AG04450 (cell line): ENCODE data around the gene ZSCAN1. TPM values are rescaled to one million over a fixed set of nuclear protein-coding genes. Genes with fewer than 3 reads are reported as not detected.

Source experiments
- CTCF ChIA-PET: fragments of 300-600, 350-600 bp; formaldehyde crosslinking; extraction: SDS; loops from one replicate; lab custom pipeline; 2022; ENCODE audit warnings: antibody characterized with exemption, inconsistent platforms; lab: Charles Lee
- POLR2A ChIA-PET: fragments of 350-600 bp; formaldehyde crosslinking; extraction: SDS; loops from one replicate; lab custom pipeline; 2021; ENCODE audit warnings: antibody characterized with exemption, inconsistent platforms; lab: Yijun Ruan, JAX
- DNase-seq: peaks from one replicate; pipeline ENCODE4 v3.0.0-alpha.2; 2011; ENCODE audit warnings: low read depth, low spot score
- H3K27ac ChIP-seq: one replicate; pipeline ENCODE4 v1.5.1; 2012; ENCODE audit warnings: low read depth, low read length, control low read depth
- H3K27me3 ChIP-seq: one replicate; pipeline ENCODE4 v1.6.0; 2012; ENCODE audit warnings: low read length; ENCODE audit not compliant: control insufficient read depth, insufficient read depth
- H3K4me3 ChIP-seq: 2 replicates; pipeline ENCODE4 v1.5.1; 2011; ENCODE audit warnings: mild to moderate bottlenecking, low read depth, low read length, control low read depth
- H3K9me3 ChIP-seq: 2 replicates; pipeline ENCODE4 v1.5.1; 2012; ENCODE audit warnings: low read length; ENCODE audit not compliant: control insufficient read depth, insufficient read depth
- CTCF ChIP-seq: IDR thresholded peaks from 2 replicates; pipeline ENCODE4 v1.5.1; 2011; ENCODE audit warnings: low read depth, low read length, control low read depth, inconsistent platforms
- polyA plus RNA-seq: library from polyadenylated mRNA; depleted of rRNA; stranded (reverse); fragments of >200 nt; gene quantifications from 2 replicates; pipeline ENCODE4 v1.2.3, GENCODE V29; 2011

The ZSCAN1 gene
- polyA plus RNA-seq, 1 experiment = not detected

- TF ChIP-seq CTCF = no peak
- peaks cover 70% of the 10 kb centered on the region for H3K9me3 ChIP-seq
- H3K27me3 ChIP-seq = no peaks in the 10 kb centered on the region
- CTCF ChIA-PET = no interaction called here
- DNase-seq = no peak
- H3K4me3 ChIP-seq = no peak overlapping the region
- H3K27ac ChIP-seq = no peak overlapping the region
- POLR2A ChIA-PET = no interaction called here
Measured at GRCh38 chr19:58079792-58080191, 46.0 kb downstream of the ZSCAN1 start.

GRCh38 chr19:58083021-58083420 is 49.2 kb downstream of the ZSCAN1 start:
- CTCF ChIA-PET = no interaction called here

GRCh38 chr19:58084596-58085347 is 50.9 kb downstream of the ZSCAN1 start:
- H3K27me3 ChIP-seq = no peaks in the 10 kb centered on the region
- CTCF ChIA-PET = no interaction called here
- H3K9me3 ChIP-seq = peaks cover 89% of the 10 kb centered on the region
- DNase-seq = no peak
- POLR2A ChIA-PET = no interaction called here
- TF ChIP-seq CTCF = no peak
- no peak overlapping the region for H3K4me3 ChIP-seq
- no peak overlapping the region for H3K27ac ChIP-seq

More at GRCh38 chr19:58083021-58083420, 49.2 kb downstream of the ZSCAN1 start:
- Histone ChIP-seq H3K27ac (no peak overlapping the region), H3K9me3 (peaks cover 85% of the 10 kb centered on the region), H3K27me3 (no peaks in the 10 kb centered on the region), H3K4me3 (no peak overlapping the region)
- POLR2A ChIA-PET = no interaction called here
- no peak for DNase-seq
- no peak for TF ChIP-seq CTCF

GRCh38 chr19:58085348-58085875 is 51.6 kb downstream of the ZSCAN1 start:
- POLR2A ChIA-PET = no interaction called here
- H3K4me3 ChIP-seq = no peak overlapping the region
- no peak for DNase-seq
- H3K27ac ChIP-seq = no peak overlapping the region
- CTCF ChIA-PET = no interaction called here
- TF ChIP-seq CTCF = no peak
- peaks cover 89% of the 10 kb centered on the region for H3K9me3 ChIP-seq
- H3K27me3 ChIP-seq = no peaks in the 10 kb centered on the region
